GM19035 (cell line): ENCODE data around the gene DENND6A.
A peak's percentile ranks its signal among the peaks of the same experiment; 100 is the strongest.
"Not testable (repeated sequence)": the region's sequence is repeated elsewhere in the genome, so short reads cannot be mapped to it uniquely, and the experiment has no call there.

ENCODE experiments used
- ATAC-seq: cut with Tn5 transposase; IDR thresholded peaks from one replicate; pipeline ENCODE4 v1.9.1; 2021; ENCODE audit not compliant: unreplicated experiment

The DENND6A gene

DNA sequence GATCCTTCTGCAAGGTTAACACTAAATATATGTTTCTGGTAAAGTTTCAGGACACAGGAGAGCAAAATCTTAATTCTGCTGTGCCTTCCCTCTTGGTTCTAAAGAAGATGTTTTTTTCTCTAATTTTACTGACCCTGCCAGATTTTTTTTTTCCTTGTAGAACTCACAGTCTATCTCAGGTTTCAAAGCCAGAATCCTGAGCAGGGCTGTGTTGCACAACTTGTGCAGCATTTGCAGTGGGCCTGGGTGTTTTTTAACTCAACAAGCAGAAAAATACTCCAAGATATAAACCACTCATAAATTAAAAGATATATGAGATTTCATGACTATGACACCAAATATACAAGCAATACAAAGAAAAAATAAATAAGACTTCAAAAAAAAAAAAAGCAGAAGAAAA is 55.5 kb downstream of the DENND6A start:
- no peak for ATAC-seq

DNA sequence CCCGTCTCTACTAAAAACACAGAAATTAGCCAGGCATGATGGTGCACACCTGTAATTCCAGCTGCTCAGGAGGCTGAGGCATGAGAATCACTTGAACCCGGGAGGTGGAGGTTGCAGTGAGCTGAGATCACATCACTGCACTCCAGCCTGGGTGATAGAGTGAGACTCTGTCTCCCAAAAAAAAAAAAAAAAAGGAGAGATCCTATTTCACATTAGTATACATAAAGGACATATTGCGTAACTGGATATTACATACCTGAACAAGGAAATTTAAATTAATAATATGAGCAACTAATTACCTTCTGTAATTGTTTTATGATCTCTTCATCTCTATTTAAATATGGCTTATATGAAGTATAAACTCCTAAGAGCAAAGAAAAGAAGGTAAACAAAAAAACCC is 58.6 kb downstream of the DENND6A start:
- not testable (repeated sequence) for ATAC-seq

DNA sequence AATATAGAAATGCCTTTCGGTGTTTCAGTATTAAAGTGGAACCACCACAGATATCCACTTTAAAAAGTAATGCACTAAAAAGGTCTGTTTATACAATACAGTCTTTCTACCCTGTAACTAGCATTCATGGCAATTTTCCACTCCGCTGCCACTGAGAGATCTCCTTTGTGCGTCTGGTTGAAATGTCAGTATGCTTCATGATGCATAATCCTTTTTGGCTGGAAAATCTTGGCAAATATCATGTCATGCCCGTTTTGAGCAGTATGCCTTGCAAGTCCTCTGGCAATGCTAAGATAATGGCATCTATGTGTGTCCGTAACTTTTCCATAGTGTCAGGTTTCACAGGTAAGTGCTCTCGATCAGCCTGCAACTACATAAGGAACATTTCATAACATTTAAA is 64.9 kb downstream of the DENND6A start:
- no peak for ATAC-seq

DNA sequence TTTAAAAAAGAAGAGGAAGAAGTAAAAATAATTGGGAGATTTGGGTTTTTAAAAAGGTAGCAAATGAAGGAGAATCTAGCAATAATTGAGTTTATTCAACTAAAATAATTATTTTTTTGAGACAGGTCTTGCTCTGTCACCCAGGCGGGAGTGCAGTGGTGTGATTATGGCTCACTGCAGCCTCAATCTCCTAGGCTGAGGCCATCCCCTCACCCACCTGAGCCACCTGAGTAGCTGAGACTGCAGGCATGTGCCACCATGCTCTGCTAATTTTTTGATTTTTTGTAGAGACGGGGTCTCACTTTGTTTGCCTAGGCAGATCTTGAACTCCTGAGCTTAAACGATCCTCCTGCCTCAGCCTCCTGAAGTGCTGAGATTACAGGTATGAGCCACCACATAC is 68.1 kb downstream of the DENND6A start:
- ATAC-seq: no peak

DNA sequence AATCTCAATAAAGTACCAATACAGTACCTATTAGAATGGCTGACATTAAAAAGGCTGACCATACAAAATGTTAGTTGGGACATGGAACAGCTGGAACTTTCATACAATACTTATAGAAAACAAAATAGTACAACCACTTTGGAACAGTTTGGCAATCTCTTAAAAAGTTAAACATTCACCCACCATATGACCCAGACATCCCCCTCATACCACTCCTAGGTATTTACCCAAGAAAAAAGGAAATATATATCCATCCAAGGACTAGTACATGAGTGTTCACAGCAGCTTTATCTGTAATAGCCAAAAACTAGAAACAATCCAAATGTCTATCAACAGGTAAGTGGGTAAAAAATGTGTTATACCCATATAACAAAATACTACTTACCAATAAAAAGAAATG is 70.5 kb downstream of the DENND6A start:
- ATAC-seq: no peak

DNA sequence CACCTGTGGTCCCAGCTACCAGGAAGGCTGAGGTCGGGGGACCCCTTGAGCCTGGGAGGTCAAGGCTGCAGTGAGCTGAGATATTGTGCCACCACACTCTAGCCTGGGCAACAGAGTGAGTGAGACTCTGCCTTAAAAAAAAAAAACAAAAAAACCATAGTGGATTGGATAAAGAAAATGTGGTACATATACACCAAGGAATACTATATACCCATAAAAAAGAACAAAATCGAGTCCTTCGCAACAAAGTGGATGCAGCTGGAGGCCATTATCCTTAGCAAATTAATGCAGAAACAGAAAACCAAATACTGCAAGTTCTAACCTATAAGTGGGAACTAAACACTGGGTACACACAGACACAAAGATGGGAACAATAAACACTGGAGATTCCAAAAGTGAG is 75.1 kb downstream of the DENND6A start:
- ATAC-seq: no peak

DNA sequence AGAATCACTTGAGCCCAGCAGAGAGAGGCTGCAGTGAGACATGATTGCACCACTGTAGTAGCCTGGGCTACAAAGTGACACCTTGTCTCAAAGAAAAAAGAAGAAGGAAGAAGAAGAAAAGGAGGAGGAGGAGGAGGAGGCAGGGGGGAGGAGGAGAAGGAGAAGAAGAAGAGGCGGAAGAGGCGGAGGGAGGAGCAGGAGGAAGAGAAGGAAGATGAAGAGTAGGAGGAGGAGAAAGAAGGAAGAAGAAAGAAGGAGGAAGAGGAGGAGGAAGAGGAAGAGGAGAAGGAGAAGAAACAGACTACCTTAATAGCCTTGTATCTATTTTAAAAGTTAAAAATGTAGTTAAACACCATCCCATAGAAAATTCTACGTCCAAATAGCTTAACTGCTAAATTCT is 76.6 kb downstream of the DENND6A start:
- ATAC-seq: no peak

DNA sequence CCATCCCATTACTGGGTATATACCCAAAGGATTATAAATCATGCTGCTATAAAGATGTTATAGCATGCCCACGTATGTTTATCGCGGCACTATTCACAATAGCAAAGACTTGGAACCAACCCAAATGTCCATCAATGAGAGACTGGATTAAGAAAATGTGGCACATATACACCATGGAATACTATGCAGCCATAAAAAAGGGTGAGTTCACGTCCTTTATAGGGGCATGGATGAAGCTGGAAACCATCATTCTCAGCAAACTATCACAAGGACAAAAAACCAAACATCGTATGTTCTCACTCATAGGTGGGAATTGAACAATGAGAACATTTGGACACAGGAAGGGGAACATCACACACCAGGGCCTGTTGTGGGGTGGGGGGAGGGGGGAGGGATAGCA is 81.0 kb downstream of the DENND6A start:
- ATAC-seq: not testable (repeated sequence)

DNA sequence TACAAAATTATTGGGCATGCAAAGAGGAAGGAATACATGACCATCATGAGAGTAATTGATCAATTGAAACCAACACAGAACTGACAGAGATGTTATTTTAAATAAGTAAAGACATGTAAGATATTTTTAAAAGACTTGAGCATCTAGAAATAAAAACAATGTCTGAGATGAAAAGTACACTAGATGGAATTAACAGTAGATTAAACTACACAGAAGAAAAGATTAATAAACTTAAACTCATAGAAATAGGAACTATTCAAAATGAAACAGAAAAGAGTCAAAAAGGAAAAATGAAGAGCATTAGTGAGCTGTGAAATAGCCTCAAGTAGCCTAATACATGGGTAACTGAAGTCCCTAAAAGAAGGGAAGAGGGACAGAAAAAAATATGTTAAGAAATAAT is 87.2 kb downstream of the DENND6A start:
- ATAC-seq: no peak

DNA sequence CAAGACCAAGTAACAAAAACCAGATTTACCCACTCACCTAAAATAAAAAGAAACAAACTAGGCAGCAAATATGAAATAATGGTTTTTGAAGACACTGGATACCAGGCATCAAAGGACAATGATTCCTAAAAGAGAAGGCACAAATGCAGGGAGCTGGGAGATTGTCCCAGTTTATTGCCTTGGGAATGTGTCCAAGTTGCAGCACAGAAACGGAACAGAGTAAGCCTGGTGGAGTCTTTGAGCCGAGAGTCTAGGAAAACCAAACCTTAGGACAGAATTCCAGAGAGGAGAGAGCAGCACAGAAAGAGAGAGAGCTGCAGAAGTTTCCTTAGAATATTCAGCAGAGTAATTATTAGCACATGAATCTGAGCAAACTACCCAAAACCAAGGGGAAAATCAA is 87.9 kb downstream of the DENND6A start:
- ATAC-seq: no peak

DNA sequence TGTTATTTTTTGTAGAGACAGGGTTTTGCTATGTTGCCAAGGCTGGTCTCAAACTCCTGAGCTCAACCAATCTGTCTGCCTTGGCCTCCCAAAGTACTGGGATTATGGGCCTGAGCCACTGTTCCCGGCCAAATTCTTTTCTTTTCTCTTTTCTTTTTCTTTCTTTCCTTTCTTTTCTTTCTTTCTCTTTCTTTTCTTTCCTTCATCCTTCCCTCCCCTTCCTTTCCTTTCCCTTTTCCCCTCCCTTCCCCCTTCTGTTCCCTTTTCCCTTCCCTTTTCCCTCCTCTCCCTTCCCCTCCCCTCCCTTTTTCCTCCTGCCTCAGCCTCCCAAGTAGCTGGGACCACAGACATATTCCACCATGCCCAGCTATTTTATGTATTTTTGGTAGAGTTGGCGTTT is 92.7 kb downstream of the DENND6A start:
- ATAC-seq: no peak

DNA sequence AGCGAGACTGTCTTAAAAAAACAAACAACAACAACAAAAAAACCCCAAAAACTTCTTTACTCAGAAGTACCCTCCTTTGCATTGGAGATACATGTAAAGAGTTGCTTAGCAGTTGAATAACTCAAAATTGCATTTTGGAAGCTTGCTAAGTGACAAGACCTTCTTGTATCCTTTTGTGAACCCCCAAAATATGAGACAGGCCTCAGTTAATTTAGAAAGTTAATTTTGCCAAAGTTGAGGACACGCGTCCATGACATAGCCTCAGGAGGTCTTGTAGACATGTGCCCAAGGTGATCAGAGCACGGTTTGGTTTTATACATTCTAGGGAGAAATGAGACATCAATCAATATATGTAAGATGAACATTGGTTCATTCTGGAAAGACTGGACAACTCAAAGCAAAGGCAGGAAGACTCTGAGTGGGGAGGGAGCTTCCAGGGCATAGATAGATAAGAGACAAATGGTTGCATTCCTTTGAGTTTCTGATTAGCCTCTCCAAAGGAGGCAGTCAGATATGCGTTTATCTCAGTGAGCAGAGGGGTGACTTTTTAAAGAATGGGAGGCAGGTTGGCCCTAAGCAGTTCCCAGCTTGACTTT is 94.0 kb downstream of the DENND6A start:
- no peak for ATAC-seq

DNA sequence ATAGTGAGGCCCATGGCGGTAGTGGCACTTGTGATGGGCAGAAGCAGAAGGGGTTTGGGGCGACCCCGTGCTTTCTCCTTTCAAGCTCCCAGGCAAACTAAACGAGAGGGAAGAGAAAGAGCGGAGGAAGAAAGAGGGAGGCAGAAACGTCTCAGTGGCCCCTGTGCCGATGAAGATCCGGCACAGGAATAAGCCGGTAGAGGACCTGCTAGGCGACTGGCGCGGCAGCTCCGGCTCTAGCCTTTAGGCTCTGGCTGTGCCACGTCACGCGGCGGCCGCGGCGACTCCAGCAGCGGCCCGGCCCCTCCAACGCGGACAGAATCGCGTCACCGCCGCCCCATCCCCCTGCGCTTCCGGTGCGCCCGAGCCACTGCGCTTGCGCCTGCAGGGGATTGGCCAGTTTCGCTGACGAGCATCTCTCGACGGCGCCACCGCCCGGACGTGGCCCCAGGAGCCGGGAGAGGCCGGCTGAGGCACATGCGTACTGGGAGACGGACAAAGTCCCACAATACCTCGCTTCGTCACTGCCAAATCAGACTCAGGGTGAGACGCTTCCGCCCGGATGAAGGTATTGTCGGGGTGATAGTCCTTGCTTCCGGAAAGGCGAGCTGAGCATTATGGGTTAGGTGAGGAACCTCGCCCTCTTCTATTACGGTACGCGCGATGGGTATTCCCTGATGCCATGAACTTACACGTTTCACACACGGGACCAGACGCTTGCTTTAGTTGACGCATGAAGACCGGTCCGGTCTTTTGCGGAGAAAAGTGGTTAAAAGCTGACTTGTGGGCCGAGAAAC is 95.6 kb downstream of the DENND6A start, which contains the start of gene ARF4:
Gene ARF4 (minus strand): TSS at position 218 of the 797 bp plus-strand sequence. CDS start 204 bp downstream, at position 14.
- peak; percentile 90 for ATAC-seq

DNA sequence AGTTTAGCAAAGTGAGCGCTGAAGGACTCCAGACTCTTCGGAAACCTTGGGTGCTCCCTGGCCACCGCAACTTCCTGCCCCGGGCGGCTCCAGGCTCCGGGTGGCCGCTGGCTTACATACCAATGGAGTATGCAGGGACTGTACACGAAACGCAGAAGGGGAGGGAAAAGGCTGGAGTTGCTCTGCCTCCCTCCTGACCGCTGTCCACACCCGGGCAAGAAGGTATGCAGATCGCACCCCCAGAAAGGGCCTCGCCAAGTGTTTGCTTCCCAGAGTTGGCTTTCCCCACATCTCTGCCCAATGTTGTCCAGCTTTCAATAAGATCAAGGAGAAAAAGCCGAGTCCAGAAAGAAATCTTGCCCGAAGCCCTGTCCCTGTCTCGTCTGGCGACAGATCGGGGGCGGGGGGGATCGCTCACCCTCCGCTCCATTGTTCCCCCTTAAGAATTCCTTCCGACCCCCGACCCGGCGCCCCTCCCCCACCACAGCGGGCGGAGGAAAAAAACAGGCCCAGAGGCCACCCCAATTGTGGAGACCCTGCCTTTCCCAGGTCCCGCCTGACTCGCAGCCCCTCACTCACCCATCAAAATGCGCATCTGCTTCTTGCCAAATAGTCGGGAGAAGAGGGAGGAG is 96.3 kb downstream of the DENND6A start:
- no peak for ATAC-seq

DNA sequence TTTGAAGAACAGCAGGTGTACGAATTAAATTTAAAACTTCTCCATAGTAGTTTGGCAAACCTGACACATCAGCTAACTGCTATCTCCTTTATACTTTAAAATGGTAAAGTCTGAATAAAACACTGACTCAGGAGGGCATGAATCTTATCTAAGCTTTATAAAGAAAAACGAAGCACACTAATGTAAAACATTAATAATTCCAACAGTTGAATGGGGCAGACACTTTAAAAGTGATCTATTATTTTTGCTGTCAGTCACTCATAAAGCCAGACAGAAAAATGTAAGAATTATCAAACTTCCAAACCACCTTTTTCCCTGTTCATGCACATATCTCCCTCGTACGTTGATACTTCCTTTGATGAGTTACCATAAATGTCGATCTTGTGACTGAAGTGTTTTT is 98.3 kb downstream of the DENND6A start:
- ATAC-seq: no peak

DNA sequence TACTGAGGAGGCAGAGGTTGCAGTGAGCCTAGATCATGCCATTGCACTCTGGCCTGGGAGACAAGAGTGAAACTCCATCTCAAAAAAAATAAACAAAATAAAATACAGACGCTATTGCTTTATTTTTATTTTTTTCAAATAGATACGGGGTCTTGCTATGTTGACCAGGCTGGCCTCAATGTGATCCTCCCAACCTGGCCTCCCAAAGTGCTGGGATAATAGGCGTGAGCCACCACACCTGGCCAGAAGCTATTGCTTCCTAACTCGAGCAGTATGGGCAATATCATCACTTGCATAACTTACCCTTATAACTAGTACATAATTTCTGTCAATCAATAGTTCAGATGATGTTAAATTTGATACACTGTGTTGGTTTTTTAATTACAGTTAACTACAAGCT is 98.7 kb downstream of the DENND6A start:
- ATAC-seq: no peak

DNA sequence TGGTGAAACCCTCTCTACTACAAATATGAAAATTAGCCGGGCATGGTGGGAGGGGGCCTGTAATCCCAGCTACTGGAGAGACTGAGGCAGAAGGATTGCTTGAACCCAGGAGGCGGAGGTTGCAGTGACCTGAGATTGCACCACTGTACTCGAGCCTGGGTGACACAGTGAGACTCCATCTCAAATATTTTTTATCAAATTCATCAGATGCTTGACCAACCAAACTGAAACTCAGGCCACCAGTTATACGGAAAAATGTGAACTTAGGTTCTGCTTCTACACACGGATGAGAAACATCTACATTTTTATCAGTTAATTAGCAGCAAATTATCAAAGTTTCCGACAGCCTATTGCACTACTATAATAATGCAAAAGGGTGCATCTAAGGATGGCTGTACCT is 100.6 kb downstream of the DENND6A start:
- no peak for ATAC-seq

DNA sequence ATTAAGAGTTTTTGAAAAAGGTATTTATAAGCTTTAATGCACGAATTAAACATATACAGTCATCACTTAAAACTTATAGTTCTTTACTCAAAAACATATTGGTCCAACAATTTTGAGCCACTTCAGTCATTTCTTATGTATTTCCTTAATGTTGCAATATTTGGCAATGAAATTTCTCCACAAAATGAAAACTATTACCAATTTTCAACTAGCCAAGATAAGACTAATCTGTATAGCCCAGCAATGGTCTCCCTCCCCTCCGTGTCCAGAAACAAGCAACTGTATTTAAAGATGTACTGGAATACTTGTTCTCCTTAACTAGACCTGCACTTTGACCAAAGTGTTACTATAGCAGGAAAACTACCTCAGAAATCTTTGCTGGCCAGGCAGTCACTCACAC is 105.0 kb downstream of the DENND6A start:
- ATAC-seq: no peak

DNA sequence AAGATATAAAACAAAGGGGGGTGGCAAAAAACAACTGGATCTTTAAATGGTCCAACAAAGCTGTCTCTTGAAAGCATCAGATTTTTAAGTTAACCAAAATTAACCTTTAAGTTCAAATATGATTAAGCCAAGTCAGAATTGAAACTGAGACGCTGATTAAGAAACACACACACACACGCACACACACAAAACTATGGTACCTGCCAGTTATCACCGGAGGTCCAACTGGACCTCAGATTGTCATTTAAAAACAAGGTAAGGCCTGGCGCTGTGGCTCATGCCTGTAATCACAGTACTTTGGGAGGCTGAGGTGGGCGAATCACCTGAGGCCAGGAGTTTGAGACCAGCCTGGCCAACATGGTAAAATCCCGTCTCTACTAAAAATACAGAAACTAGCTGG is 106.1 kb downstream of the DENND6A start:
- no peak for ATAC-seq

DNA sequence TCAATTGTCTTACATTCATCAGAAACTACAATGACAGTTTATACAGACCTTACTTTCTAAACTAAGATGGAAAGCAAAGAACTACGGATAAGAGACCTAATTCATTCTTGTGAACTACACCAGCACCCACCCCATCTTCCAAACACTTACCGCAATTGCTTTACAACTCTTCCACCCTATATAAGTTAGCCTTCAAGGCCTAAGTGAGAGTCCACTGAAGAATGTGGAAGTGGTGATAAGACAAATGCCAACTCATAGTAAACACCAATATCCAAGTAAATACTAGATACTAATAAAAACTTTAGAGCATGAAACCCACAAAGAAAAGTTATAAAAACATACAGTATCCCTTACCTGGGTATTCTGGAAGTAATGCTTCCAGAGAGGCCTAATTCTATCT is 109.3 kb downstream of the DENND6A start:
- no peak for ATAC-seq

DNA sequence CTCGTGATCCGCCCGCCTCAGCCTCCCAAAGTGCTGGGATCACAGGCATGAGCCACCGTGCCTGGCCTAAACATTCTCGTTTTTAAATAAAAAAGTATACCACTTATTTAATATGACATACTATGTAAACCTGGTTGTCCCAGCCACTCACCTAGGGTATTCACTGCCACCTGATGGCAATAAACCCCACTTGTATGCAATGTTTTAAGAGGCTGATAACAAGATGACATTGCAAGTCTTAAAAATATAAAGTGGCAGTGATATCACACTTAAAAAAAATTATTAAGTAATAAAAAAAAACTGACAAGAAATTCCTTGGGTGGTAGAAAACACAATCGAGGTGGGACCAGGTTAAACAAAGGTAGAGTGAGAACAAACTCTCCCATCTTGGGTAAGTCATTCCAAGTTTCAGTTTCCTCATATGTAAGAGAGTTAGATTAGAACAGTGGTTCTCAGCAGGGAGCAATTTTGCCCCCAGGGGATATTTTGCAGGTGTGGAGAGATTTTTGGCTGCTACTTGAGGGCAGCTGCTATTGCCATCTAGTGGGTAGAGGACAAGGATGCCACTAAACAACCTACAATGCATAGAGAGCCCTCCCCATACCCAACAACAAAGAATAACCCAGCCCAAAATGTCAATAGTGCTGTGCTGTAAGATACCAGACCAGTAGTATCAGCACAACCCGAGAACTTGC is 110.3 kb downstream of the DENND6A start:
- no peak for ATAC-seq

DNA sequence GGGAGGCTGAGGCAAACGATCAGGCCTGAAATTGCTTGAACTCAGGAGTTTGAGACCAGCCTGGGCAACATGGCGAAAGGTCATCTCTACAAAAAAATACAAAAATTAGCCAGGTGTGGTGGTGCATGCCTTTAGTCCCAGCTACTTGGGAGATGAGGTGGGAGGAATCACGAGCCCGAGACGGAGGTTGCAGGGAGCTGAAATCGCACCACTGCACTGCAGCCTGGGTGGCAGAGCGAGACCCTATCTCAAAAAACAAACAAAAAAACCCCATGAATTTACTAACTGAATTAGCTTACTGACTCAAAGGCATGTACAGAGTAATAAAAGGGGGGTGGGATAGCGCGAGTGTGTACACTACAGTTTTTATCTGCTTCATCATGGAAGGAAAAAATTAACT is 115.1 kb downstream of the DENND6A start:
- ATAC-seq: no peak
